Mesothelial cell of epicardium (in vitro differentiated cells): ENCODE results near the gene MVB12B. TPM values are rescaled to one million over a fixed set of nuclear protein-coding genes. Genes with fewer than 3 reads are reported as not detected.

Experiments
- DNase-seq, 2 experiments: peaks; one replicate each; pipeline ENCODE4 v3.0.0; 2021; ENCODE audit warnings: low spot score in 2 of 2; ENCODE audit not compliant: unreplicated experiment in 2 of 2
- H3K27ac Mint-ChIP-seq: 2 replicates; pipeline ENCODE4 v1.8.0; 2021; ENCODE audit warnings: mixed read lengths
- H3K27me3 Mint-ChIP-seq: 2 replicates; pipeline ENCODE4 v1.8.0; 2021; ENCODE audit warnings: low read depth, mixed read lengths
- H3K36me3 Mint-ChIP-seq: 2 replicates; pipeline ENCODE4 v1.8.0; 2021; ENCODE audit warnings: mixed read lengths
- H3K4me1 Mint-ChIP-seq: 2 replicates; pipeline ENCODE4 v1.8.0; 2021; ENCODE audit warnings: mixed read lengths
- H3K4me3 Mint-ChIP-seq: 2 replicates; pipeline ENCODE4 v1.8.0; 2021; ENCODE audit warnings: mild to moderate bottlenecking, moderate library complexity, mixed read lengths
- H3K9me3 Mint-ChIP-seq: 2 replicates; pipeline ENCODE4 v1.8.0; 2021; ENCODE audit warnings: mixed read lengths
- total RNA-seq: library from RNA; stranded (reverse); gene quantifications from 3 replicates; pipeline ENCODE4 v1.2.1, GENCODE V29; 2021
- TF ChIP-seq, protein P1 (sequence below): fragments of 200-600 bp; sonication (generic); IDR thresholded peaks from one replicate; pipeline ENCODE4 v1.5.0; 2021; ENCODE audit warnings: antibody characterized with exemption; ENCODE audit not compliant: unreplicated experiment

MVB12B gene
- total RNA-seq, 1 donor from 2014 or later, result 43.7 TPM

DNA sequence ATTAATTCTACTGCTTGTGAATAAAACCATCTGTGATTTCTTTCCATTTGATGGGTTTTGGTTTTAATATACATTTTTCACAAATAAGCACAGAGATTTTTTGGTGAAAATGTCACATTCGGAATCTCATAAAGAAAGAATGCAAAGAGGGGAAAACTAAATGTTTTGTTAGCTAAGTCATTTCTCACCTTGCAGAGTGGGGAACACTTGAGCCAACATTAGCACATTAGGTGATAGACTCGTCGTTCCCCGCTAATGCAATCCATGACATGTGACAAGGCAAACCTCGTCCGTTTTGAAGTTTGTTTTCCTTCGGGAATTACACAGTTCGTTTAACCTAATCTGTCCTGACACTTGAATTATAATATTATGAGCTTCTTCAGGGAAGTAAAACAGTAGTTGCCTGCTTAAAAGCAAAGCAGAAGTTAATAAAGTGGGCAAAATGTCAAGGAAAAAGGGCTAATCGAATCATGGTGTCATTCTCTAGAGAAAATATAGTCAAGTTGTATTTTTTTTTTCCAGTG is 191.3 kb downstream of the MVB12B start:
- Mint-ChIP-seq H3K9me3 (no peaks in the 10 kb centered on the region), H3K4me3 (peak overlapping the region; percentile 43), H3K36me3 (no peaks in the 10 kb centered on the region), H3K27me3 (peaks cover 41% of the 10 kb centered on the region), H3K27ac (no peak overlapping the region), H3K4me1 (peaks cover 44% of the 10 kb centered on the region)
- no peak for DNase-seq
- TF ChIP-seq, protein P1, sequence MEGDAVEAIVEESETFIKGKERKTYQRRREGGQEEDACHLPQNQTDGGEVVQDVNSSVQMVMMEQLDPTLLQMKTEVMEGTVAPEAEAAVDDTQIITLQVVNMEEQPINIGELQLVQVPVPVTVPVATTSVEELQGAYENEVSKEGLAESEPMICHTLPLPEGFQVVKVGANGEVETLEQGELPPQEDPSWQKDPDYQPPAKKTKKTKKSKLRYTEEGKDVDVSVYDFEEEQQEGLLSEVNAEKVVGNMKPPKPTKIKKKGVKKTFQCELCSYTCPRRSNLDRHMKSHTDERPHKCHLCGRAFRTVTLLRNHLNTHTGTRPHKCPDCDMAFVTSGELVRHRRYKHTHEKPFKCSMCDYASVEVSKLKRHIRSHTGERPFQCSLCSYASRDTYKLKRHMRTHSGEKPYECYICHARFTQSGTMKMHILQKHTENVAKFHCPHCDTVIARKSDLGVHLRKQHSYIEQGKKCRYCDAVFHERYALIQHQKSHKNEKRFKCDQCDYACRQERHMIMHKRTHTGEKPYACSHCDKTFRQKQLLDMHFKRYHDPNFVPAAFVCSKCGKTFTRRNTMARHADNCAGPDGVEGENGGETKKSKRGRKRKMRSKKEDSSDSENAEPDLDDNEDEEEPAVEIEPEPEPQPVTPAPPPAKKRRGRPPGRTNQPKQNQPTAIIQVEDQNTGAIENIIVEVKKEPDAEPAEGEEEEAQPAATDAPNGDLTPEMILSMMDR, result no peak

GRCh38 chr9:126518763-126519162 is 192.1 kb downstream of the MVB12B start:
- DNase-seq, result no peak
- Mint-ChIP-seq H3K9me3 (no peaks in the 10 kb centered on the region), H3K4me1 (peaks cover 39% of the 10 kb centered on the region), H3K36me3 (no peaks in the 10 kb centered on the region), H3K27ac (no peak overlapping the region), H3K4me3 (no peak overlapping the region), H3K27me3 (peaks cover 46% of the 10 kb centered on the region)
- TF ChIP-seq, protein P1, result no peak

DNA sequence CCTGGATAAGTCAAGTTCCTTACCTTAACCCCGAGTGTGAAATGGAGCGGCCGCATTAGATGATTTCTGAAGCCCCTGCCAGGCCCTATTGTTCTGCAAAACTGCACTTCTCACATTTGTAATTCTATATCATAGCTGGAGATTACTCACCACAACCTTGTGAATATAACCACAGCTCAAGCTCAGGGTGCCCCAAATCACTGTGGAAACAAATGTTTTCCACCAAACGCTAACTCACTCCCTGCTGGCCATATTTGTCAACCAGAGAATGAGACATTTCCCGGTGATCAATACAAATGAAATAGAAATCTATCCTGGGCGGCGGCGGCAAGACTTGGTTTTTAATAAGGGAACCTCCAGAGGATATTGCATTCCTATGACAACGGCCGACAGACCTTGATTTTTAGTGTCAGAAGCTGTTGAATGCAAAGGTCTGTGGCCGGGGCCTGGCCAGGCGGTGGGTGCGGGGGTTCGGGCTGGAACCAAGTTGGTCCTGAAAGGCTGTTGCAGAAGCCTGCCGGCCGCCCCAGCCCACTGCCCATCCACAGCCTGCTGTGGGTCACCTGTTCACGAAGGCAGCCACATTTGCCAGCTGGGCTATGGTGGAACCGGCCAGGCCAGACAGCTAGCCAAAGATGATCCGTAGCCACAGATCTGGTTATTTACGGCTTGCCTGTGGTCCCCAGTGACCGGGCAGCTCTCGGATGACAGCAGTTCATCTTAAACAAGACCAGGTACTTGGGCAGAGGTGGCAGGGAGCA is 193.2 kb downstream of the MVB12B start:
- Mint-ChIP-seq H3K9me3 (no peaks in the 10 kb centered on the region), H3K27me3 (peaks cover 52% of the 10 kb centered on the region), H3K4me1 (peaks cover 37% of the 10 kb centered on the region), H3K36me3 (no peaks in the 10 kb centered on the region), H3K4me3 (no peak overlapping the region), H3K27ac (no peak overlapping the region)
- TF ChIP-seq, protein P1, result no peak
- no peak for DNase-seq

GRCh38 chr9:126520453-126520852 is 193.8 kb downstream of the MVB12B start:
- Mint-ChIP-seq H3K27me3 (peaks cover 50% of the 10 kb centered on the region), H3K36me3 (no peaks in the 10 kb centered on the region), H3K4me3 (no peak overlapping the region), H3K27ac (no peak overlapping the region), H3K9me3 (no peaks in the 10 kb centered on the region), H3K4me1 (peaks cover 32% of the 10 kb centered on the region)
- TF ChIP-seq, protein P1, result no peak
- no peak for DNase-seq

GRCh38 chr9:126521089-126521488 is 194.5 kb downstream of the MVB12B start:
- no peak for DNase-seq
- H3K27ac Mint-ChIP-seq, result no peak overlapping the region
- H3K4me1 Mint-ChIP-seq, result peaks cover 28% of the 10 kb centered on the region
- no peaks in the 10 kb centered on the region for H3K36me3 Mint-ChIP-seq
- H3K4me3 Mint-ChIP-seq, result no peak overlapping the region
- TF ChIP-seq, protein P1, result no peak
- H3K9me3 Mint-ChIP-seq, result no peaks in the 10 kb centered on the region
- H3K27me3 Mint-ChIP-seq, result peaks cover 49% of the 10 kb centered on the region
